HEK293 (cell line): ENCODE data around the gene LAP3.

Source experiments
- ATF2 ChIP-seq: fragments of 450-650 bp; formaldehyde crosslinking; IDR thresholded peaks from 2 replicates; pipeline ENCODE4 v1.5.1; 2016; ENCODE audit warnings: missing biosample characterization, missing genetic modification characterization, low read depth
- CTCF ChIP-seq: fragments of 450-650 bp; formaldehyde crosslinking; IDR thresholded peaks from 2 replicates; pipeline ENCODE4 v1.5.1; 2016; ENCODE audit warnings: missing biosample characterization, missing genetic modification characterization
- PATZ1 ChIP-seq: fragments of 450-650 bp; formaldehyde crosslinking; IDR thresholded peaks from 2 replicates; pipeline ENCODE4 v1.5.1; 2016; ENCODE audit warnings: missing biosample characterization, missing genetic modification characterization
- ZNF223 ChIP-seq: fragments of 450-650 bp; formaldehyde crosslinking; IDR thresholded peaks from 2 replicates; pipeline ENCODE4 v1.5.1; 2016; ENCODE audit warnings: missing biosample characterization, missing genetic modification characterization
- ZNF830 ChIP-seq: fragments of 450-650 bp; IDR thresholded peaks from 2 replicates; pipeline ENCODE4 v1.5.0; 2018; ENCODE audit warnings: missing biosample characterization, missing genetic modification characterization, low read depth, mild to moderate bottlenecking, moderate library complexity
- ZSCAN30 ChIP-seq: fragments of 450-650 bp; IDR thresholded peaks from 2 replicates; pipeline ENCODE4 v1.5.1; 2018; ENCODE audit warnings: missing biosample characterization, mild to moderate bottlenecking, missing genetic modification characterization, moderate library complexity

GRCh38 chr4:17635056-17635455 is 58.1 kb downstream of the LAP3 start:
- TF ChIP-seq ZNF223 (tag by site-specific recombination): no peak
- TF ChIP-seq ZSCAN30: no peak
- TF ChIP-seq ATF2 (tag by site-specific recombination): no peak
- TF ChIP-seq ZNF830 (tag by site-specific recombination): no peak
- no peak for TF ChIP-seq PATZ1 (tag by site-specific recombination)
- TF ChIP-seq CTCF: no peak
